K562 (cell line): ENCODE results near the gene EPB42. TPM values are rescaled to one million over a fixed set of nuclear protein-coding genes. Genes with fewer than 3 reads are reported as not detected.
"Not testable (repeated sequence)": the region's sequence is repeated elsewhere in the genome, so short reads cannot be mapped to it uniquely, and the experiment has no call there.

Source experiments
- ATAC-seq: fragments of 200-7000 bp; cut with Tn5 transposase; 3 replicates; pipeline ENCODE4 v1.9.1; 2020; ENCODE audit warnings: moderate library complexity
- BruUV-seq: library from RNA; stranded (reverse); fragments of 400-500 nt; replicated peaks from 2 replicates; lab custom pipeline; 2021; lab: Mats Ljungman, UMichigan
- CTCF ChIA-PET: fragments of 300-600 bp; formaldehyde crosslinking; extraction: SDS; loops from one replicate; lab custom pipeline; 2021; ENCODE audit warnings: low intra/inter-chr PET ratio; lab: Yijun Ruan, JAX
- POLR2A ChIA-PET: fragments of 300-600, 350-650 bp; sonication (Branson Sonifier 250); formaldehyde crosslinking; extraction: SDS; loops from one replicate; lab custom pipeline; 2021; ENCODE audit warnings: antibody characterized with exemption, inconsistent platforms; lab: Yijun Ruan, JAX
- DNase-seq, 4 experiments: peaks; one replicate each; pipeline versions ENCODE4 v3.0.0 to v3.0.0-alpha.2; 2011 to 2018; ENCODE audit warnings: low spot score in 3 of 4, mixed read lengths in 3 of 4; ENCODE audit errors: extremely low read depth in 1 of 4
- FAIRE-seq: peaks from 2 replicates; lab custom pipeline; 2011; peaks lifted over from hg19 to GRCh38; lab: Jason Lieb, UNC
- H2AFZ ChIP-seq: 2 replicates; pipeline ENCODE4 v1.6.0; 2011; ENCODE audit warnings: low read depth, low read length, control low read depth, inconsistent platforms
- H3K27ac ChIP-seq: fragments of 200-600 bp; 3 replicates; pipeline ENCODE4 v1.8.0; 2011; ENCODE audit warnings: low read depth, mild to moderate bottlenecking, control low read depth, inconsistent platforms, low read length, moderate library complexity, mixed read lengths; ENCODE audit errors: extremely low read depth
- H3K27me3 ChIP-seq, 2 experiments: fragments of 300-600 bp in 1 of 2; 2 replicates in 1 of 2; 3 replicates in 1 of 2; pipeline versions ENCODE4 v1.6.0 to v1.8.0; 2011; ENCODE audit warnings: inconsistent platforms in 2 of 2, low read length in 2 of 2, mild to moderate bottlenecking in 1 of 2, mixed read lengths in 1 of 2, moderate library complexity in 1 of 2; ENCODE audit not compliant: control insufficient read depth in 2 of 2, insufficient read depth in 2 of 2
- H3K36me3 ChIP-seq: fragments of 300-600 bp; 3 replicates; pipeline ENCODE4 v1.8.0; 2011; ENCODE audit warnings: mild to moderate bottlenecking, low read length, inconsistent platforms; ENCODE audit not compliant: control insufficient read depth, insufficient read depth
- H3K4me1 ChIP-seq, 2 experiments: fragments of 200-600 bp in 1 of 2; replicated peaks in 1 of 2; 2 replicates in 1 of 2; 3 replicates in 1 of 2; pipeline versions ENCODE4 v1.5.1 to v1.8.0; 2011; ENCODE audit warnings: inconsistent platforms in 2 of 2, low read length in 2 of 2, mild to moderate bottlenecking in 1 of 2, mixed read lengths in 1 of 2, moderate library complexity in 1 of 2; ENCODE audit not compliant: control insufficient read depth in 2 of 2, insufficient read depth in 2 of 2
- H3K4me2 ChIP-seq: 2 replicates; pipeline ENCODE4 v1.6.1; 2011; ENCODE audit warnings: low read length, control low read depth, inconsistent platforms, mixed read lengths; ENCODE audit not compliant: insufficient read depth
- H3K4me3 ChIP-seq: fragments of 200-600 bp; sonication (generic), shearing (Covaris generic); 2 replicates; pipeline ENCODE4 v1.5.1; 2016; ENCODE audit warnings: control low read depth, inconsistent platforms
- H3K79me2 ChIP-seq: fragments of 200-600 bp; 3 replicates; pipeline ENCODE4 v1.8.0; 2011; ENCODE audit warnings: low read length, inconsistent platforms; ENCODE audit not compliant: control insufficient read depth, insufficient read depth
- H3K9ac ChIP-seq, 2 experiments: 2 replicates each; pipeline versions ENCODE4 v1.6.0 to v1.6.1; 2011; ENCODE audit warnings: low read depth in 2 of 2, low read length in 2 of 2, control low read depth in 1 of 2, inconsistent platforms in 1 of 2, mild to moderate bottlenecking in 1 of 2, mixed read lengths in 1 of 2; ENCODE audit not compliant: insufficient read depth in 1 of 2
- H3K9me1 ChIP-seq: one replicate; pipeline ENCODE4 v1.6.0; 2011; ENCODE audit warnings: inconsistent platforms, mild to moderate bottlenecking, low read length, moderate library complexity; ENCODE audit not compliant: control insufficient read depth, insufficient read depth
- H3K9me3 ChIP-seq: replicated peaks from 2 replicates; pipeline ENCODE4 v1.5.1; 2011; ENCODE audit warnings: low read depth, low read length, inconsistent platforms; ENCODE audit not compliant: control insufficient read depth, insufficient read depth
- H4K20me1 ChIP-seq: replicated peaks from 2 replicates; pipeline ENCODE4 v1.6.1; 2011; ENCODE audit warnings: low read length, inconsistent platforms, mixed read lengths; ENCODE audit not compliant: control insufficient read depth, insufficient read depth
- GATAD2B ChIP-seq: fragments of 450-650 bp; IDR thresholded peaks from 2 replicates; pipeline ENCODE4 v1.6.1; 2017; ENCODE audit warnings: mild to moderate bottlenecking, borderline replicate concordance
- MYBL2 ChIP-seq, 2 experiments: fragments of 450-650 bp in 1 of 2; sonication (generic) in 1 of 2; formaldehyde crosslinking in 1 of 2; IDR thresholded peaks; 2 replicates each; pipeline versions ENCODE4 v1.6.1 to v1.8.1; 2017 to 2022; ENCODE audit warnings: borderline replicate concordance in 1 of 2, inconsistent platforms in 1 of 2, low read depth in 1 of 2, mild to moderate bottlenecking in 1 of 2, missing genetic modification reagents in 1 of 2, moderate library complexity in 1 of 2
- SPI1 ChIP-seq: IDR thresholded peaks from 2 replicates; pipeline ENCODE4 v1.6.1; 2011; ENCODE audit warnings: low read depth, low read length, control low read depth, borderline replicate concordance
- ZNF384 ChIP-seq: IDR thresholded peaks from 2 replicates; pipeline ENCODE4 v1.6.1; 2012; ENCODE audit warnings: low read depth, low read length, improper control_type of control experiment
- ZNF444 ChIP-seq: fragments of 250-450 bp; sonication (Bioruptor Pico); IDR thresholded peaks from 2 replicates; pipeline ENCODE4 v1.4.0; 2020; ENCODE audit warnings: mild to moderate bottlenecking, moderate library complexity
- WGBS: fragments of 100-300 bp; shearing (Covaris generic); methylation state at CpG from one replicate; pipeline ENCODE4 v1.1.6; 2016; ENCODE audit warnings: low coverage, mixed read lengths; ENCODE audit not compliant: insufficient coverage; ENCODE audit errors: missing lambda C conversion rate; 5-methylcytosine and 5-hydroxymethylcytosine counted together
- in situ Hi-C: fragments of 300-500 bp; cut with MboI; formaldehyde crosslinking; loops from 4 replicates; pipeline ENCODE4 v1.15.0; 2018; ENCODE audit warnings: inconsistent platforms, mixed read lengths
- intact Hi-C: fragments of 100-400 bp; cut with micrococcal nuclease; formaldehyde crosslinking; loops from 2 replicates; pipeline ENCODE4 v1.14.2; 2022
- polyA plus RNA-seq, 8 experiments: library from polyadenylated mRNA; depleted of rRNA in 4 of 8; stranded (reverse) in 5 of 8; unstranded in 3 of 8; fragments of >200 nt; fragmentation: Nextera tagmentation in 2 of 8; fragmentation: Illumina TruSeq in 1 of 8; extraction: Ambion mirVana in 2 of 8; extraction: Trizol in 1 of 8; gene quantifications; 2 replicates each; pipeline versions ENCODE4 v1.2.1 to v1.2.3, GENCODE V29; 2011 to 2014; ENCODE audit warnings: inconsistent platforms in 1 of 8, missing spikeins in 1 of 8
- total RNA-seq, 7 experiments: library from RNA; depleted of rRNA in 6 of 7; stranded (reverse); fragments of >200 nt in 6 of 7; fragmentation: Illumina TruSeq in 2 of 7; extraction: Trizol in 2 of 7; gene quantifications; 2 replicates each; pipeline versions ENCODE4 v1.2.1 to v1.2.3, GENCODE V29; 2011 to 2021; ENCODE audit warnings: low replicate concordance in 1 of 7

Gene EPB42
- total and polyA plus RNA-seq, 9 of the 15 experiments (the other 6 are each of a cell fraction or from before 2014, with no cell fraction given), result 0.38 to 2.3 (median 1.4) TPM

GRCh38 chr15:43183270-43183669, 37.5 kb downstream of the EPB42 start:
- POLR2A ChIA-PET, result interaction anchor here (0.6 to 1.3 kb wide), 4 partner anchors 11 to 187 kb away, joined by 3 to 5 read pairs (median 4); partner anchors contain the start of gene TGM5
- in situ Hi-C loops, result no loop called here

GRCh38 chr15:43177147-43177546, 43.7 kb downstream of the EPB42 start:
- peaks cover 35% of the 10 kb centered on the region for H3K36me3 ChIP-seq
- H3K9ac ChIP-seq, H3K27ac ChIP-seq, H3K4me3 ChIP-seq, BruUV-seq, CTCF ChIA-PET, H3K4me2 ChIP-seq, H3K9me1 ChIP-seq, H3K4me1 ChIP-seq, H2AFZ ChIP-seq, H4K20me1 ChIP-seq, H3K79me2 ChIP-seq, POLR2A ChIA-PET, in situ Hi-C loops, intact Hi-C loops, FAIRE-seq, ATAC-seq, H3K27me3 ChIP-seq, H3K9me3 ChIP-seq, DNase-seq: not testable (repeated sequence)
- 73% methylated on average over 2 of the region's 2 CpGs for WGBS

More at GRCh38 chr15:43183270-43183669, 37.5 kb downstream of the EPB42 start:
- CTCF ChIA-PET, result no interaction called here
- BruUV-seq, result no TSS peak
- Histone ChIP-seq H3K9ac (no peak overlapping the region), H3K27me3 (no peaks in the 10 kb centered on the region), H3K27ac (0 out of 3 replicates have a peak overlapping the region, but pooled peaks have one; percentile 10), H3K4me3 (no peak overlapping the region), H3K9me1 (peaks cover 3% of the 10 kb centered on the region), H3K4me1 (peaks cover 12 to 15% of the 10 kb centered on the region in 2 experiments), H3K4me2 (no peak overlapping the region), H4K20me1 (no peaks in the 10 kb centered on the region), H3K79me2 (peaks cover 18% of the 10 kb centered on the region), H3K36me3 (peaks cover 37% of the 10 kb centered on the region), H2AFZ (no peak overlapping the region), H3K9me3 (no peaks in the 10 kb centered on the region)
- FAIRE-seq (no peak), DNase-seq (peak in 1 of 4 experiments; percentile 16), ATAC-seq (no peak)
- no peak for TF ChIP-seq MYBL2 (IDR thresholded peaks at IDR 0.05; ENCODE audit: low read depth)
- no peak for TF ChIP-seq MYBL2 (CRISPR knock-in tag; IDR thresholded peaks at IDR 0.05; ENCODE audit: borderline replicate concordance)
- TF ChIP-seq SPI1, result peak; percentile 70; the same call in 1 of the 2 replicates
- TF ChIP-seq GATAD2B, result no peak
- no peak for TF ChIP-seq ZNF444 (CRISPR knock-in tag)
- TF ChIP-seq ZNF384, result no peak
- 48% methylated on average over 3 of the region's 3 CpGs for WGBS
- intact Hi-C loops, result loop anchor here (10.0 kb wide), 1 partner anchor 78 kb away; the partner anchor contains the start of gene UBR1
